Gastrocnemius medialis (tissue), 4 donors: ENCODE results near the gene SH3YL1.

Experiments used
- CTCF ChIP-seq, 5 experiments: fragments of 450-650 bp in 3 of 5; fragments of 200-600 bp in 2 of 5; sonication (generic) in 2 of 5; IDR thresholded peaks in 4 of 5; conservative IDR thresholded peaks in 1 of 5; 1 replicate in 4 of 5; 2 replicates in 1 of 5; pipeline ENCODE4 v1.5.1; 2016 to 2019; ENCODE audit warnings: antibody characterized with exemption in 5 of 5, mild to moderate bottlenecking in 3 of 5, moderate library complexity in 3 of 5
- POLR2A ChIP-seq, 2 donors: fragments of 450-650 bp; IDR thresholded peaks; one replicate each; pipeline ENCODE4 v1.6.1; 2017; ENCODE audit warnings: antibody characterized with exemption in 2 of 2, mild to moderate bottlenecking in 2 of 2, moderate library complexity in 2 of 2

DNA sequence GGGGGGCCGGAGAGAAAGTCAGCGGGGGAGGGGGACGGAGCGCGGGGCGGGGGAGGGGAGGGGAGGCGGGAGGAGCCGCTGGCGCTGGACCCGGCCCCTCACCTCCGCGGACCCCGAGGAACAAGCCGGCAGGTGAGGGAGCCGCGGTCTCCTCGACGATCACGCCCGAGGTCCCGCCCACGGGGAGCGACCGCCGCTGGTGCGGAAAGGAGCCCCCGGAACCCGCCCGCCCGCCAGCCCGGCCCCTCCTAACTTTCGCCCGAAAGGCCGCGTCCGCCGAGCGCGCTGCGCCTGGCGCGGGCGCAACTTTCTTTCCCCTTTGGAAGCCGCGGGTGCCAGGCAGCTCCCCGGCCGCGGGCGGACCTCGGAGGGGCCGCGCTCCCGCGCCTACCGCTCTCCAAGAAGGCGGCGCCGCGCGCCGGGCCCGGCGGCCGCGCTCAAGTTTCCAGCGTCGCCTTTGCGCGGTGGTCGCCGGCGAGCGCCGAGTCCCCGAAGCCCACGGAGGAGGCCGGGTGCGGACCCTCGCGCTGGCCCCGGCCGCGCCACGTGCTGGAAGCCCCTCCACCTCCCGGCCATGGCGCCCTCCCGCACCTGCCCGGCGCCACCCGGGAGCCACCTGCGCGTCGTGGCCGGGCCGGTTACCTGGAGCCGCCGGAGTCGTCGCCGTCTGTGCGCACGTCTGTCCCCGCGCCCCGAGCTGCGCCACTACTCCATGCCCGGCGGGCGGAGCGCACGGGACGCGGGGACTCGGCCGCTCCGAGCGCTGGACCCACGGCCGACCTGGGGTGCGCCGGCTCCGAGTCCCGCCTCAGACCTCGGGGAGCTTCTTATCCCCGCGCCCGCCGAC lies 24.3 kb upstream of the SH3YL1 start, which contains the start of gene ALKAL2:
- no peak for TF ChIP-seq CTCF (IDR thresholded peaks at IDR 0.05 in 4 of 5, conservative IDR thresholded peaks at IDR 0.05 in 1 of 5)
- no peak for TF ChIP-seq POLR2A (IDR thresholded peaks at IDR 0.05)
